COLO829 (cell line): Measurements from ENCODE around the gene PIK3CA.
"Not testable (repeated sequence)": the region's sequence is repeated elsewhere in the genome, so short reads cannot be mapped to it uniquely, and the experiment has no call there.

Experiments
- DNase-seq: peaks from one replicate; pipeline ENCODE4 v3.0.0; 2012; ENCODE audit warnings: low spot score

PIK3CA gene

DNA sequence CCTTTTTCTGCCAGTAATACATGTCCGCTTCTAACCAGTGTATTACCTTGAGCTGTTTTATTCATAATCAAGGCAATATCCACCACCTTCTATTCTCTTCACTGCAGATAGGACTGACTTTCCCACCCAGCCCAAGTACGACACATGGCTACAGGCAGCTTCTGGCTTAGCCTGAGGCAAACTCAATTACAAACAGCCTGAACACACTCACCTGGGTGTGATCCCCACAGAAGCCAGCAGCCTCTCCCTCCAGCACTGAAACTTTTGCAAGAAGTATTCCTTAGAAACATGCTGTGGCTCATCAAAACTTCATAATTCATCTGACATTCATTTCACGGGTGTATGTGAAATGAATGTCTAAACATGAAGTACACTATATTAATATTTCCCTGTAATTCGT, 116.3 kb downstream of the PIK3CA start:
- DNase-seq, result no peak

- DNase-seq, result no peak
These were observed 116.9 kb downstream of the PIK3CA start for GRCh38 chr3:179265092-179265491.

GRCh38 chr3:179265875-179266274, 117.7 kb downstream of the PIK3CA start:
- DNase-seq, result no peak

DNA sequence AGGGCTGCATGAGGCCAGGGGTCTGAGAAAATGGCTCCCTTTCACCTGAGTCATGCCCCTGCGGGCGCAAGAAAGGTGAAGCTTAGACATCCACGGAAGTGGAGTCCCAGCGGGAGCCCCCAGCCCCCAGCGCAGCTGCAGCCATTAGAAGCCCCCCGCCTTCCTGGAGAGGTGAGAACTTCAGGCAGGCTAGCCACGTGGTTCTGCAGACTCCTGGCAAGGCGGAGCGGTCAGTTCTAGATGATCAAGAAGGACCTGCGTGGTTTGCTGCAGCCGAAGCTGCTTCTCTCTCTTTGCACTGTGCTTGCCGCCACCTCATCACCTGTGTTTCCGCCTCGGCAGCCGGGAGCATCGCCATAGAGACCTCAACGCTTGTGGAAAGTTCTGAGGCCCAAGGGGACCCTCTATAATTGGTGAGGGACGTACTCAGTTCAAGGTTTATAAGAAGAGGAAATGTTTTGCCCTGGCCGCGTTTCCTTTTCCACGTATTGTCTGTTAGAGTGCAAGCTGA, 118.6 kb downstream of the PIK3CA start:
- DNase-seq, result no peak

DNA sequence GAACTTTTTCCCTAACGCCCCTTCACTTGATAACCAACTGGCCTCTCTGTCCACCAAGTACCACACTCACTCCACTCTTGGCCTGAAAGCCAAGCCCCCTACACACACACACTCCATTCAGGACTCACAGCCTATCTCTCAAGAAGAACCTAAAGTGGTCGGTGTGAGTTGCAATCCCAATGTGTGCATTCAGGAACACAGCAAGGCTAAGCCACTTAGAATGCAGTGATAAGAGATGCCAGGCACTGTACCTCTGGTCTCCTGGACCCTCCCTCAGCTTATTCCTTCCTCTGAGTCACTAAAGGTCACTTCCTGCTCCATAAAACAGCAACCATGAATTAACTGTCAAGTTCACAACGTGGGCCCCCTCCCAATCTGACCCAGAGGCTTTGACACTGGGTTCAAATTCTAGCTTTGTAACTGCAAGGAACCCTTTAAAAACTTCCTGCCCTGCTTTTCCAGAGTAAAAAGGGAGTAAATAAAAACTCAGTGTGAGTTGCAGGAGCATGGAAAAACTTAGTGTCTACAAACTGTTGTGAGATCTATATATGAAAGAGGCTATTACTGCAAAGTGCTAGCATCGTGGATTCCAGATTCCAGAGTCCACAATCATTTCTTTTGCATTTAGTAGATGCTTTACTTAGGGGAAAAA, 120.4 kb downstream of the PIK3CA start:
- DNase-seq, result no peak

GRCh38 chr3:179269152-179269707, 121.1 kb downstream of the PIK3CA start:
- no peak for DNase-seq

DNA sequence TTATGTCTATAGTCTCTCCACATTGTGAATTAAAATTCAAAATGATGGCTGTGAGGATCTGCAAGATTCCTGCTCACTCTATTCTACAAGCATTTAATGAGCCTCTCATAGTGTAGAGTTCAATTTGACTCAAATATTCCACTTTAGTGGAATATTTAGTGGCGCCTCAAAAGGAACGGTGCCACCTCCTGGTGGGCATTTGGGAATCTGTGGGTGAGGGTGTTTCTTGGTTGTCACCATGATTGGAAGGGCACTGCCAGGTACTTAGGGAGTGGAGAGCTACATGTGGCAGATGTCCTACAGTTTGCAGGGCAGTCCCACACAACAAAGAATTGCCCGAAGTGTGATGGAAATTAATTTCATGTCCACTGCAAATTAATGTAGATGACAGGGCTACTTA, 124.2 kb downstream of the PIK3CA start:
- no peak for DNase-seq

DNA sequence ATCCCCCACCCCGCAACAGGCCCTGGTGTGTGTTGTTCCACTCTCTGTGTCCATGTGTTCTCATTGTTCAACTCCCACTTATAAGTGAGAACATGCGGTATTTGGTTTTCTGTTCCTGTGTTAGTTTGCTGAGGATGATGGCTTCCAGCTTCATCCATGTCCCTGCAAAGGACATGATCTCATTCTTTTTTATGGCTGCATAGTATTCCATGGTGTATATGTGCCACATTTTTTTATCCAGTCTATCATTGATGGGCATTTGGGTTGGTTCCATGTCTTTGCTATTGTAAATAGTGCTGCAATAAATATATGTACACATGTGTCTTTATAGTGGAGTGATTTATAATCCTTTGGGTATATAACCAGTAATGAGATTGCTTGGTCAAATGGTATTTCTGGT, 126.3 kb downstream of the PIK3CA start:
- not testable (repeated sequence) for DNase-seq

DNA sequence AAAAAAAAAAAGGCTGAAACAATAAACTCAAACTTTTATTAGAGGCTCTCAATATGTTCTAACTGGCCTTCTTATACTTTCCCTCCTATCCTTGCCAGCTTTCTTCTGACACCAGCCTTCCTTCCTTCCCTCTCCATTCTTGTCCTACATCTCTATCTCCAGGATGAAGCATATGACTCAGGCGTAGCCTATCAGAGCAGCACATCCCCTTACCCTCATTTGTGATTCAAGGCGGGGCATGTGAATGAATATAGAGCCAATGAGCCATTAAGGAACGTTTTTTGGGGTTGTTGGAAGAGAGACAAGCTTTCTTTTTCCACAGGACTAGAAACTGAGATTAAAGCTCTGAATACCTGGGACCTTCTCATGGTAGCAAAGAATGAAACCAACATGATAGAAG, 127.8 kb downstream of the PIK3CA start:
- DNase-seq, result no peak

- no peak for DNase-seq
These were observed 128.6 kb downstream of the PIK3CA start for GRCh38 chr3:179276743-179277142.

GRCh38 chr3:179278151-179278550, 130.0 kb downstream of the PIK3CA start:
- no peak for DNase-seq

DNA sequence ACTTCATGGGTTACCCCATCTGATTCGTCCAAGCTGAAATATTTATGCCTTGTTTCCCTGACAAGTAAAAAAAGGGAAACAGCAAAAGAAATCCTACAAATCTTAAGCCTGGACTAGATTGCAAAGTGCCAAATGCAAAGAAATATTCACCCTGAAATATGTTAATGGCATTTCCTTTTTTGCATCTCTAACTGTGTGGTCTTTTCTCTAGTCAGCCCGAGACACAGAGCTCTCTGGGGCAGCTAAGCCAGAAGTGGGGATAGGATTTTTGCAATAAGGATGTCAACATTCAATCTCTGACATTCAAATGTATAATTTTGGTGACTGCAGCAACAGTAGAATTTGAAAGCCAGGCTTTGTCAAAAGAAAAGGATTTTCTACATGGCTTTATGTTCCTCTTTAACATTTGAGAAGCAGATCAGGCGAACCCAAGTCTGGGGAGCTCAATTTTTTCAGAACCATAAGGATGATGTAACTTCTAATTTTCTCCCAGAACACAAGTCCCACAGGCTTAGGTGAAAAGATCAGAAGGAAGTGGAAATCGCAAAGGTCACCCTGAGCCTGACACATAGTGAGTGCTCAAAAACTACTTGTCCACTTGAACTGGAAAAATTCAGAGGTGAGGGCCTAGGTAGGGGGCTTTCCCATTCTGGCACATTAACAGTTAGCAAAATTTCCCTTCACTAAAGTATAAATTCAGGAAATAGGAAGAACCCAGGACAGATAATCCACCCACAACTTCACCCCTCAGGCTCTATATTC, 131.0 kb downstream of the PIK3CA start:
- DNase-seq, result no peak

- DNase-seq, result no peak
These were observed 131.7 kb downstream of the PIK3CA start for GRCh38 chr3:179279837-179280236.

DNA sequence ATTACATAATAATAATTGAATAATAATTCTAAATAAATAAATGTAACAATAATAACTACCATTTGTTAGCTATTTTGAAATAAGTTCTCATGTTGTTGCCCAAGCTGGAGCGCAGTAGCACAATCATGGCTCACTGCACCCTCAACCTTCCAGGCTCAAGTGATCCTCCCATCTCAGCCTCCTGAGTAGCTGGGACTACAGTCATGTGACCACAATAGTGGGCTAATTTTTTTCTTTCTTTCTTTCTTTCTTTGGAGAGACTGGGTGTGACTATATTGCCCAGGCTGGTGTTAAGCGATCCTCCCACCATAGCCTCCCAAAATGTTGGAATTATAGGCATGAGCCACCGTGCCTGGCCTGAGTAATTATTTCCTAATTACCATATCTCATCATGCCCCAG, 133.7 kb downstream of the PIK3CA start:
- no peak for DNase-seq

GRCh38 chr3:179286331-179286730, 138.2 kb downstream of the PIK3CA start:
- no peak for DNase-seq

- no peak for DNase-seq
These were observed 140.7 kb downstream of the PIK3CA start for GRCh38 chr3:179288845-179289244.

- no peak for DNase-seq
These were observed 141.1 kb downstream of the PIK3CA start for GRCh38 chr3:179289295-179289694.
